ENCODE results near the gene HBG2. TPM values are rescaled to one million over a fixed set of nuclear protein-coding genes. Genes with fewer than 3 reads are reported as not detected.

HBG2 gene
- total and polyA plus RNA-seq, 9 of the 15 experiments (the other 6 are each of a cell fraction or from before 2014, with no cell fraction given): 1,626 to 58,619 (median 10,515) TPM

GRCh38 chr11:5288108-5288905 lies 33.7 kb upstream of the HBG2 start (continued):
- TF ChIP-seq CHCHD3 (CRISPR knock-in tag; IDR thresholded peaks at IDR 0.05): no peak
- TF ChIP-seq, protein P1, sequence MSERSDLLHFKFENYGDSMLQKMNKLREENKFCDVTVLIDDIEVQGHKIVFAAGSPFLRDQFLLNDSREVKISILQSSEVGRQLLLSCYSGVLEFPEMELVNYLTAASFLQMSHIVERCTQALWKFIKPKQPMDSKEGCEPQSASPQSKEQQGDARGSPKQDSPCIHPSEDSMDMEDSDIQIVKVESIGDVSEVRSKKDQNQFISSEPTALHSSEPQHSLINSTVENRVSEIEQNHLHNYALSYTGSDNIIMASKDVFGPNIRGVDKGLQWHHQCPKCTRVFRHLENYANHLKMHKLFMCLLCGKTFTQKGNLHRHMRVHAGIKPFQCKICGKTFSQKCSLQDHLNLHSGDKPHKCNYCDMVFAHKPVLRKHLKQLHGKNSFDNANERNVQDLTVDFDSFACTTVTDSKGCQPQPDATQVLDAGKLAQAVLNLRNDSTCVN (CRISPR knock-in tag; IDR thresholded peaks at IDR 0.05): no peak
- TF ChIP-seq SMARCA4 (IDR thresholded peaks at IDR 0.05): peak; percentile 97
- no peak for TF ChIP-seq CEBPG (CRISPR knock-in tag; IDR thresholded peaks at IDR 0.05)
- no peak for TF ChIP-seq CEBPG (tag; conservative IDR thresholded peaks at IDR 0.05 in 1 of 2, IDR thresholded peaks at IDR 0.05 in 1 of 2)
- no peak for TF ChIP-seq ID3 (CRISPR knock-in tag; IDR thresholded peaks at IDR 0.05)
- no peak for TF ChIP-seq ID3 (tag; IDR thresholded peaks at IDR 0.05)
- TF ChIP-seq FOXJ2 (tag; IDR thresholded peaks at IDR 0.05): no peak
- TF ChIP-seq NCOA2 (IDR thresholded peaks at IDR 0.05; ENCODE audit: partially characterized antibody in 2 of 2): peak in 1 of 2 experiments; percentile 46
- no peak for TF ChIP-seq ZSCAN32 (CRISPR knock-in tag; IDR thresholded peaks at IDR 0.05)
- TF ChIP-seq TAF9B (IDR thresholded peaks at IDR 0.05; ENCODE audit: partially characterized antibody): peak; percentile 18
- TF ChIP-seq RUNX1 (IDR thresholded peaks at IDR 0.05; ENCODE audit: low read depth): no peak
- TF ChIP-seq TSHZ1 (CRISPR knock-in tag; IDR thresholded peaks at IDR 0.05): no peak
- TF ChIP-seq ZBTB17 (CRISPR knock-in tag; IDR thresholded peaks at IDR 0.05): 0 out of 2 replicates have a peak, but pooled peaks have one; percentile 26
- no peak for TF ChIP-seq ZNF282 (CRISPR knock-in tag; IDR thresholded peaks at IDR 0.05)
- TF ChIP-seq E2F8 (IDR thresholded peaks at IDR 0.05; ENCODE audit: low read depth, partially characterized antibody): no peak
- no peak for TF ChIP-seq RFX5 (IDR thresholded peaks at IDR 0.05; ENCODE audit: low read depth, low read length)
- TF ChIP-seq MXD1 (CRISPR knock-in tag; IDR thresholded peaks at IDR 0.05; ENCODE audit: borderline replicate concordance, poor library complexity, severe bottlenecking): no peak
- no peak for TF ChIP-seq PTTG1 (tag; IDR thresholded peaks at IDR 0.05; ENCODE audit: low read depth)
